ENCODE results near the gene N4BP2.

Gene N4BP2

DNA sequence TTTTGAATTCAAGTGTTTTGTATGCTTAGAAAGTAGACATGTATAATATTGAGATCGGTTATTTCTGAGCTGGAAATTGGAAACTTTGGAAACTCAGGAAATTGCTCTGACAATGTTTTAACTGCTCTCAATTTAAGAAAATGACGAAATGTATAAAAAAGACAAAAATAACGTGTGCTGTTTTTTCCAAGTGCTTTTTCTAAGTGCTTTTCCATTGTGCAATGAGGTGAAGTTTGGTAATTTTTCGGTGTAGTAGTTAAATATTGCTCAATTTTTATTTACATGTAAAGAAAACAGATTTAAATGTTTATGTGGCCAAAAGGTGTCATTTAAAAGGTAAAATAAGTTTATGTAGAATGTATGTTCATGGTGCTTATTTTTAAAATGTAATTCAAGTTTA is 100.8 kb downstream of the N4BP2 start:
- TF ChIP-seq, protein P1, sequence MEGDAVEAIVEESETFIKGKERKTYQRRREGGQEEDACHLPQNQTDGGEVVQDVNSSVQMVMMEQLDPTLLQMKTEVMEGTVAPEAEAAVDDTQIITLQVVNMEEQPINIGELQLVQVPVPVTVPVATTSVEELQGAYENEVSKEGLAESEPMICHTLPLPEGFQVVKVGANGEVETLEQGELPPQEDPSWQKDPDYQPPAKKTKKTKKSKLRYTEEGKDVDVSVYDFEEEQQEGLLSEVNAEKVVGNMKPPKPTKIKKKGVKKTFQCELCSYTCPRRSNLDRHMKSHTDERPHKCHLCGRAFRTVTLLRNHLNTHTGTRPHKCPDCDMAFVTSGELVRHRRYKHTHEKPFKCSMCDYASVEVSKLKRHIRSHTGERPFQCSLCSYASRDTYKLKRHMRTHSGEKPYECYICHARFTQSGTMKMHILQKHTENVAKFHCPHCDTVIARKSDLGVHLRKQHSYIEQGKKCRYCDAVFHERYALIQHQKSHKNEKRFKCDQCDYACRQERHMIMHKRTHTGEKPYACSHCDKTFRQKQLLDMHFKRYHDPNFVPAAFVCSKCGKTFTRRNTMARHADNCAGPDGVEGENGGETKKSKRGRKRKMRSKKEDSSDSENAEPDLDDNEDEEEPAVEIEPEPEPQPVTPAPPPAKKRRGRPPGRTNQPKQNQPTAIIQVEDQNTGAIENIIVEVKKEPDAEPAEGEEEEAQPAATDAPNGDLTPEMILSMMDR (IDR thresholded peaks at IDR 0.05; ENCODE audit: insufficient read depth, missing control alignments), result no peak
- DNase-seq (ENCODE audit: insufficient read length, low spot score) (no peak), FAIRE-seq (no peak)

DNA sequence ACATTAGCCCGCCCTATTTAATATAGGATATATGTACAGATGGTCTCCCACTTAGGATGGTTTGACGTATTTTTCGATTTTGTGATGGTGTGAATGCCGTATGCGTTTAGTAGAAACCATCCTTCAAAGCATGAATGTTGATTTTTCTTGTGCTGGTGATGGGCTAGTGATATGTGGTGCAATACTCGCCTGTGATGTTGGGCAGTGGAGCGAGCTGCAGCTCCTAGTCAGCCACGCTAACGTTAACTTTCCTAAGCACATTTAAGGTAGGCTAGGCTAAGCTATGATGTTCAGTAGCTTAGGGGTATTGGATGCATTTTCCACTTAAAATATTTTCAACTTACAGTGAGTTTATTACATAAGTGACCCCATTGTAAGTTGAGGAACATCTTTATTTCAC is 103.6 kb downstream of the N4BP2 start:
- DNase-seq (ENCODE audit: insufficient read length, low spot score) (no peak), FAIRE-seq (no peak)
- TF ChIP-seq, protein P1 (IDR thresholded peaks at IDR 0.05; ENCODE audit: insufficient read depth, missing control alignments), result no peak

DNA sequence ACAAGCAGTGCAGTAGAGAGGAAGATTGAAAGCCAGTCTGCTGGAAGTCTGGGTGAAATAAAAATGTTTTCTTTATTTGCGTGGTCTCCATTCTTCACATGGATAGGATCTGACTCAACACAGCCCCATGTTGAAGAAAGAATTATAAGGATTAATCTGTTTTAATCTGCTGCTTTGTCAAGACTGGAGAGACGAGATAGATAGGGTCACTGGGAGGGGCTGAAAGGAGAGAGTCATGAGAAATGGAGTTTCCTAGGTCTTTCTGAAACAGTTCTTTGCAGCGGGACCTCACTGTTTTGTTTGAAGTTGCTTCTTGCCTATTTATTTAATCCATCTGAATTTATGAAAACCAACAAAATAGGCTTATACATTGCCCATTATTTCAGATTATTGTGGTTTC is 107.8 kb downstream of the N4BP2 start:
- TF ChIP-seq, protein P1 (IDR thresholded peaks at IDR 0.05; ENCODE audit: insufficient read depth, missing control alignments), result no peak
- no peak for FAIRE-seq
- DNase-seq (ENCODE audit: insufficient read length, low spot score), result no peak

DNA sequence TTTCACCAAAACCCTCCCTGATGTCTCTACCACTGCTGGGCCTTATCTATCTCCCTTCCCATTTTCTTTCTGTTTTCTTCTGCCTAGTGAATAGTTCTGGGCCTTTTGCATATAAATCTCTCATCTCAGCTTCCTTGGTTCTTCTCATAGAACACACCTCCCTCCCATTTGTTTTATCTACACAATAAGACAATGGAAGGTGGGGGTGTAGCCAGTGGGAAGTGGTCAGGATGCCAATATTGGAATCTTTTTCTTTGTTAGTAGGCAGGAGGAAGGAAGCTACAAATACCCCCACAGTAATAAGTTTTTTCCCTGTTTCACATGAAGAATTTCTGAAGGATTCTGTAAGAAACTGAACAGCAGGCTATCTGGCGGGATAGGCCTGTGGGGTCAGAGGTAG is 109.3 kb downstream of the N4BP2 start:
- TF ChIP-seq, protein P1 (IDR thresholded peaks at IDR 0.05; ENCODE audit: insufficient read depth, missing control alignments), result no peak
- FAIRE-seq (no peak), DNase-seq (ENCODE audit: insufficient read length, low spot score) (no peak)

DNA sequence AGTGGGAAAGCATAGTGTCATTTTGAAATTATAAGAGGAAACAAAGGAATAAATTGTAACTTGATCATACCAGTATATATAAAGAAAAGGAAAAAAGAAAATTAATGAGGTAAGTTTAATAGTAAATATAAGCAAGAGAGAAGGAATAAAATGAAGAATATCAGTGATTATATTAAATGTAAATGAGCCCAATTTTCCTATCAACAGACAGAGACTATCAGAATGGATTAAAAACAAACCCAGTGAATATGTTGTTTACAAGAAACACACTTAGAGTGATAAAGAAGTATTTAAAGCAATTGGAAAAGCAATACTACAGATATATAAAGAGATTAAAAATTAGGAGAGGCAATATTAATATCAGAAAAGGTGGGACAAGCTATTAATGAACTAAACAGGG is 111.4 kb downstream of the N4BP2 start:
- no peak for FAIRE-seq
- TF ChIP-seq, protein P1 (IDR thresholded peaks at IDR 0.05; ENCODE audit: insufficient read depth, missing control alignments), result no peak
- no peak for DNase-seq (ENCODE audit: insufficient read length, low spot score)

DNA sequence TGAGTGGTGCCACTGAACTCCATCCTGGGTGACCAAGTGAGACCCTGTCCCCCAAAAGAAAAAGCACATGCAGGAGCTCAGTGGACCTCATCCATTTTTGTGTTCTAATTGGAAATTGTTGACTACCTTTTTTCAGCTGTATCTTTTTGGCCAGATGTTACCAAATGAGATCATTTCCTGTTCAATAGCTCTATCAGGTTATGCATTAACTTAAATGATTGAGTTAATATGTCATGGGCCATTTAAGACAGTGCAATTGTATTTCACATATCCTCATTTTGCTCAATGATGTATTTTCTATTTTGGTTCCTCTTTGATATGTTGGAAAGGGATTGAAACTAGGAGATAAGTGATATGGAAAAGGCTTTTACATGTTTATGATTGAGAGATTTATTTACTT is 113.9 kb downstream of the N4BP2 start:
- TF ChIP-seq, protein P1 (IDR thresholded peaks at IDR 0.05; ENCODE audit: insufficient read depth, missing control alignments), result no peak
- no peak for DNase-seq (ENCODE audit: insufficient read length, low spot score)
- peak; percentile 32 for FAIRE-seq

DNA sequence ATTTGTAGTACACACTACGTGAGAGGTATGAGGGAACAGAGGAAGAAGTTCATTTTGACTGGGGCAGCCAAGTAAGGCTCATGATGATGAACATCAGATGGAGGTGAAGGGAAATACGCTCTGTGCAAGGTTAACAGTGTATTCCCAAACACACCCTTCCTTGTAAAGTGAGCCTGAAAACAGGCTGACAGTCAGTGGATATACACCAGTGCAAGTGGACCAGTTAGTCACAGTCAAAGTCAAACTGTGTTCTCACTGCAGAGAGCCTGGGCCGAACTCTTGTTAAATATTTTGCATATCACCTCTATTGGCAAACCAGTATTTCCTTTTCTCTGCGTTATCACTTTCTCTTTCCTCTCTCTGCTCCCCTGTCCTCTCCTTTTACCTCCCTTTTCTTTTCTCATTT is 116.8 kb downstream of the N4BP2 start:
- TF ChIP-seq, protein P1 (IDR thresholded peaks at IDR 0.05; ENCODE audit: insufficient read depth, missing control alignments), result no peak
- FAIRE-seq, result no peak

More for the DNA sequence above, 116.8 kb downstream of the N4BP2 start:
- no peak for DNase-seq (ENCODE audit: insufficient read length, low spot score)

Data from D721Med (cell line).